GM21717 (cell line): Measurements from ENCODE around the gene MDFIC.
A peak's percentile ranks its signal among the peaks of the same experiment; 100 is the strongest.

Experiments used
- ATAC-seq: cut with Tn5 transposase; IDR thresholded peaks from one replicate; pipeline ENCODE4 v1.9.1; 2021; ENCODE audit warnings: mild to moderate bottlenecking, moderate library complexity; ENCODE audit not compliant: unreplicated experiment

Gene MDFIC

GRCh38 chr7:114924038-114924712 lies 2.3 kb downstream of the MDFIC start:
- peak; percentile 18 for ATAC-seq

GRCh38 chr7:114925434-114925833 lies 3.5 kb downstream of the MDFIC start:
- no peak for ATAC-seq

- no peak for ATAC-seq
Measured at GRCh38 chr7:114928060-114928459, 6.2 kb downstream of the MDFIC start.

- ATAC-seq = no peak
Measured at GRCh38 chr7:114929570-114929969, 7.7 kb downstream of the MDFIC start.

GRCh38 chr7:114930107-114930661 lies 8.3 kb downstream of the MDFIC start:
- no peak for ATAC-seq

GRCh38 chr7:114930829-114931655 lies 9.1 kb downstream of the MDFIC start:
- peak; percentile 47 for ATAC-seq

- peak; percentile 86 for ATAC-seq
Measured at GRCh38 chr7:114931656-114932011, 9.7 kb downstream of the MDFIC start.

- no peak for ATAC-seq
Measured at GRCh38 chr7:114932991-114933390, 11.1 kb downstream of the MDFIC start.

- ATAC-seq = no peak
Measured at GRCh38 chr7:114933658-114934057, 11.8 kb downstream of the MDFIC start.

GRCh38 chr7:114934086-114934485 lies 12.2 kb downstream of the MDFIC start:
- ATAC-seq = no peak

GRCh38 chr7:114934713-114935112 lies 12.8 kb downstream of the MDFIC start:
- ATAC-seq = no peak

GRCh38 chr7:114936471-114936870 lies 14.6 kb downstream of the MDFIC start:
- ATAC-seq = no peak

- no peak for ATAC-seq
Measured at GRCh38 chr7:114937446-114937845, 15.6 kb downstream of the MDFIC start.

- ATAC-seq = no peak
Measured at GRCh38 chr7:114938785-114939184, 16.9 kb downstream of the MDFIC start.

GRCh38 chr7:114939484-114940097 lies 17.7 kb downstream of the MDFIC start:
- ATAC-seq = no peak

GRCh38 chr7:114940220-114940619 lies 18.3 kb downstream of the MDFIC start:
- ATAC-seq = no peak

GRCh38 chr7:114941692-114942091 lies 19.8 kb downstream of the MDFIC start:
- peak; percentile 63 for ATAC-seq

GRCh38 chr7:114942446-114943175 lies 20.7 kb downstream of the MDFIC start:
- ATAC-seq = no peak

GRCh38 chr7:114943530-114943929 lies 21.6 kb downstream of the MDFIC start:
- ATAC-seq = no peak

GRCh38 chr7:114943953-114944744 lies 22.3 kb downstream of the MDFIC start:
- no peak for ATAC-seq
